SK-N-SH (cell line): ENCODE data around the gene HTRA2. TPM values are rescaled to one million over a fixed set of nuclear protein-coding genes. Genes with fewer than 3 reads are reported as not detected.
A peak's percentile ranks its signal among the peaks of the same experiment; 100 is the strongest.

Experiments
- CTCF ChIA-PET: fragments of 300-600, 350-600 bp; formaldehyde crosslinking; extraction: SDS; loops from one replicate; lab custom pipeline; 2021; lab: Yijun Ruan, JAX
- POLR2A ChIA-PET: fragments of 350-600 bp; sonication (Branson Sonifier 250); formaldehyde crosslinking; extraction: SDS; loops from one replicate; lab custom pipeline; 2020; ENCODE audit warnings: antibody characterized with exemption, inconsistent platforms; lab: Yijun Ruan, JAX
- DNase-seq: peaks from one replicate; pipeline ENCODE4 v3.0.0; 2012
- H2AFZ ChIP-seq: fragments of 200-600 bp; sonication (generic); 2 replicates; pipeline ENCODE4 v1.8.1; 2016; ENCODE audit warnings: antibody characterized with exemption, mild to moderate bottlenecking, low read depth
- H3F3A ChIP-seq: fragments of 200-600 bp; sonication (generic); replicated peaks from 2 replicates; pipeline ENCODE3; 2016; ENCODE audit warnings: antibody characterized with exemption, mild to moderate bottlenecking; ENCODE audit not compliant: insufficient read depth
- H3K27ac ChIP-seq, 2 experiments: fragments of 200-500 bp in 1 of 2; fragments of 200-600 bp in 1 of 2; sonication (Bioruptor generic) in 1 of 2; sonication (generic), shearing (Covaris generic) in 1 of 2; 2 replicates each; pipeline versions ENCODE4 v1.5.1 to v1.6.1; 2014 to 2016; ENCODE audit warnings: low read depth in 2 of 2, inconsistent platforms in 1 of 2, low read length in 1 of 2, mild to moderate bottlenecking in 1 of 2, mixed read lengths in 1 of 2
- H3K27me3 ChIP-seq: fragments of 200-600 bp; sonication (generic), shearing (Covaris generic); 2 replicates; pipeline ENCODE4 v1.6.1; 2016; ENCODE audit warnings: mixed run types; ENCODE audit not compliant: insufficient read depth
- H3K36me3 ChIP-seq, 2 experiments: fragments of 200-500 bp in 1 of 2; fragments of 200-600 bp in 1 of 2; sonication (Bioruptor generic) in 1 of 2; sonication (generic) in 1 of 2; replicated peaks in 1 of 2; 2 replicates each; pipeline versions ENCODE3 to v1.5.1; 2014 to 2016; ENCODE audit warnings: low read length in 1 of 2, mild to moderate bottlenecking in 1 of 2; ENCODE audit not compliant: insufficient read depth in 2 of 2, control insufficient read depth in 1 of 2
- H3K4me1 ChIP-seq, 2 experiments: fragments of 200-500 bp in 1 of 2; fragments of 200-600 bp in 1 of 2; sonication (Bioruptor generic) in 1 of 2; sonication (generic), shearing (Covaris generic) in 1 of 2; 2 replicates each; pipeline versions ENCODE4 v1.5.1 to v1.6.1; 2014 to 2016; ENCODE audit warnings: low read depth in 1 of 2, low read length in 1 of 2, mixed run types in 1 of 2; ENCODE audit not compliant: insufficient read depth in 2 of 2, control insufficient read depth in 1 of 2
- H3K4me2 ChIP-seq: fragments of 200-600 bp; sonication (generic), shearing (Covaris generic); 2 replicates; pipeline ENCODE4 v1.6.1; 2017; ENCODE audit warnings: mixed run types
- H3K4me3 ChIP-seq, 2 experiments: fragments of 200-500 bp in 1 of 2; fragments of 200-600 bp in 1 of 2; sonication (Bioruptor generic) in 1 of 2; sonication (generic), shearing (Covaris generic) in 1 of 2; 2 replicates each; pipeline versions ENCODE4 v1.5.1 to v1.8.1; 2014 to 2016; ENCODE audit warnings: low read depth in 2 of 2, inconsistent platforms in 1 of 2, low read length in 1 of 2, mild to moderate bottlenecking in 1 of 2, mixed read lengths in 1 of 2, moderate library complexity in 1 of 2
- H3K79me2 ChIP-seq: fragments of 200-600 bp; sonication (generic); 2 replicates; pipeline ENCODE4 v1.8.1; 2017; ENCODE audit warnings: mild to moderate bottlenecking; ENCODE audit not compliant: insufficient read depth
- H3K9ac ChIP-seq: fragments of 200-600 bp; sonication (generic); 2 replicates; pipeline ENCODE4 v1.6.1; 2017; ENCODE audit warnings: mixed run types
- H3K9me2 ChIP-seq: fragments of 200-600 bp; sonication (generic); 2 replicates; pipeline ENCODE4 v1.6.1; 2017; ENCODE audit warnings: mixed run types
- H3K9me3 ChIP-seq: fragments of 200-600 bp; sonication (generic); 2 replicates; pipeline ENCODE4 v1.6.1; 2017; ENCODE audit warnings: mixed run types, mild to moderate bottlenecking, moderate library complexity
- H4K20me1 ChIP-seq: fragments of 200-600 bp; sonication (generic); 2 replicates; pipeline ENCODE4 v1.6.1; 2017; ENCODE audit warnings: mild to moderate bottlenecking, mixed run types; ENCODE audit not compliant: insufficient read depth
- CTCF ChIP-seq: fragments of 200-600 bp; sonication (generic); IDR thresholded peaks from 2 replicates; pipeline ENCODE4 v1.6.1; 2017; ENCODE audit warnings: antibody characterized with exemption, mild to moderate bottlenecking, moderate library complexity
- ELF1 ChIP-seq: IDR thresholded peaks from 2 replicates; pipeline ENCODE4 v1.4.0; 2012
- EP300 ChIP-seq, 2 experiments: IDR thresholded peaks; 2 replicates each; pipeline versions ENCODE4 v1.4.0 to v1.6.1; 2012; ENCODE audit warnings: borderline replicate concordance in 1 of 2, low read depth in 1 of 2, low read length in 1 of 2
- FOSL2 ChIP-seq: IDR thresholded peaks from 2 replicates; pipeline ENCODE4 v1.4.0; 2012; ENCODE audit warnings: low read depth, mild to moderate bottlenecking, moderate library complexity, borderline replicate concordance
- GATA2 ChIP-seq: sonication (generic); formaldehyde crosslinking; IDR thresholded peaks from 2 replicates; pipeline ENCODE4 v1.5.0; 2020; ENCODE audit warnings: mild to moderate bottlenecking, missing genetic modification reagents
- JUND ChIP-seq: IDR thresholded peaks from 2 replicates; pipeline ENCODE4 v1.4.0; 2012
- NFIC ChIP-seq: IDR thresholded peaks from 2 replicates; pipeline ENCODE4 v1.4.0; 2012; ENCODE audit warnings: borderline replicate concordance
- PBX3 ChIP-seq: IDR thresholded peaks from 2 replicates; pipeline ENCODE4; 2012
- POLR2AphosphoS5 ChIP-seq: IDR thresholded peaks from 2 replicates; pipeline ENCODE4 v1.6.1; 2012; ENCODE audit warnings: low read depth, low read length
- REST ChIP-seq: IDR thresholded peaks from 2 replicates; pipeline ENCODE4 v1.6.1; 2012; ENCODE audit warnings: mild to moderate bottlenecking, low read depth, low read length, moderate library complexity
- RXRA ChIP-seq: IDR thresholded peaks from 2 replicates; pipeline ENCODE4 v1.4.0; 2012; ENCODE audit warnings: low read depth, mild to moderate bottlenecking, borderline replicate concordance
- SMC3 ChIP-seq: IDR thresholded peaks from 2 replicates; pipeline ENCODE4 v1.6.1; 2012; ENCODE audit warnings: low read depth, low read length, improper control_type of control experiment
- TCF12 ChIP-seq: IDR thresholded peaks from 2 replicates; pipeline ENCODE4 v1.4.0; 2012
- TEAD4 ChIP-seq: IDR thresholded peaks from 2 replicates; pipeline ENCODE4 v1.4.0; 2012; ENCODE audit warnings: mild to moderate bottlenecking, borderline replicate concordance; ENCODE audit not compliant: insufficient read depth
- polyA plus RNA-seq, 3 experiments: library from polyadenylated mRNA; depleted of rRNA; stranded (reverse); fragments of >200 nt; gene quantifications; 2 replicates each; pipeline ENCODE4 v1.2.3, GENCODE V29; 2012

Gene HTRA2
- polyA plus RNA-seq, 1 of the 3 experiments (the other 2 are of a cell fraction): 55.7 TPM

- no peak for TF ChIP-seq CTCF
- TF ChIP-seq, all 33 proteins: peak for 0
Observed at GRCh38 chr2:74566076-74566753, 36.5 kb downstream of the HTRA2 start (continued).

- no peaks in the 10 kb centered on the region for H3K79me2 ChIP-seq
- no peak overlapping the region for H2AFZ ChIP-seq
- DNase-seq: no peak
- no peaks in the 10 kb centered on the region for H3K36me3 ChIP-seq
- H3K9me2 ChIP-seq: no peaks in the 10 kb centered on the region
- no peak overlapping the region; the same call in 1 of the 2 replicates for H3K9ac ChIP-seq
- no peaks in the 10 kb centered on the region for H3K9me3 ChIP-seq
- no peaks in the 10 kb centered on the region for H3K27me3 ChIP-seq
- TF ChIP-seq TEAD4 (peak; percentile 24; the same call in 1 of the 2 replicates), JUND (peak; percentile 60), ELF1 (no peak), REST (no peak), TCF12 (peak; percentile 95), POLR2AphosphoS5 (peak; percentile 59; the same call in 1 of the 2 replicates), RXRA (no peak), CTCF (no peak), FOSL2 (peak; percentile 51; the same call in 1 of the 2 replicates), EP300 (IDR thresholded peaks at IDR 0.05; ENCODE audit: borderline replicate concordance in 1 of 2, low read depth in 1 of 2, low read length in 1 of 2) (peak; percentile 40 to 76; a peak in 3 of 4 replicates), NFIC (peak; percentile 48; the same call in 1 of the 2 replicates), GATA2 (CRISPR knock-in tag) (no peak), SMC3 (no peak), PBX3 (peak; percentile 83)
- H3K4me3 ChIP-seq: no peak overlapping the region
- POLR2A ChIA-PET: no interaction called here
- H4K20me1 ChIP-seq: no peaks in the 10 kb centered on the region
- CTCF ChIA-PET: interaction anchor here (1.0 to 3.6 kb wide), 6 partner anchors 9 to 388 kb away, joined by 3 to 24 read pairs (median 5); partner anchors contain the start of gene MOB1A
- H3K4me2 ChIP-seq: peak overlapping the region; percentile 11; the same call in 1 of the 2 replicates
- peaks cover 3 to 27% of the 10 kb centered on the region in 2 experiments; a peak in 2 of 4 replicates for H3K4me1 ChIP-seq
- peaks cover 39% of the 10 kb centered on the region for H3F3A ChIP-seq
- peak overlapping the region; percentile 86 to 93; a peak in 3 of 4 replicates for H3K27ac ChIP-seq
Observed at GRCh38 chr2:74566754-74567085, 37.0 kb downstream of the HTRA2 start.
